SIG-M5 treated with dmso at 0.1 percent for 504 hours (cell line): Measurements from ENCODE around the gene JMJD4.

ENCODE experiments used
- DNase-seq: peaks from one replicate; lab custom pipeline; 2025; ENCODE audit not compliant: unreplicated experiment; lab: John Stamatoyannopoulos, UW

JMJD4 gene, protein sequence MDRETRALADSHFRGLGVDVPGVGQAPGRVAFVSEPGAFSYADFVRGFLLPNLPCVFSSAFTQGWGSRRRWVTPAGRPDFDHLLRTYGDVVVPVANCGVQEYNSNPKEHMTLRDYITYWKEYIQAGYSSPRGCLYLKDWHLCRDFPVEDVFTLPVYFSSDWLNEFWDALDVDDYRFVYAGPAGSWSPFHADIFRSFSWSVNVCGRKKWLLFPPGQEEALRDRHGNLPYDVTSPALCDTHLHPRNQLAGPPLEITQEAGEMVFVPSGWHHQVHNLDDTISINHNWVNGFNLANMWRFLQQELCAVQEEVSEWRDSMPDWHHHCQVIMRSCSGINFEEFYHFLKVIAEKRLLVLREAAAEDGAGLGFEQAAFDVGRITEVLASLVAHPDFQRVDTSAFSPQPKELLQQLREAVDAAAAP

GRCh38 chr1:227734856-227735538, at the start of gene JMJD4, which contains the start of gene SNAP47:
JMJD4 (minus strand) TSS chr1:227735302; CDS start chr1:227735273, 29 bp downstream.
SNAP47 (plus strand) TSS chr1:227735435; CDS start chr1:227747737, 12,302 bp downstream.
- peak; percentile 89 for DNase-seq

DNA sequence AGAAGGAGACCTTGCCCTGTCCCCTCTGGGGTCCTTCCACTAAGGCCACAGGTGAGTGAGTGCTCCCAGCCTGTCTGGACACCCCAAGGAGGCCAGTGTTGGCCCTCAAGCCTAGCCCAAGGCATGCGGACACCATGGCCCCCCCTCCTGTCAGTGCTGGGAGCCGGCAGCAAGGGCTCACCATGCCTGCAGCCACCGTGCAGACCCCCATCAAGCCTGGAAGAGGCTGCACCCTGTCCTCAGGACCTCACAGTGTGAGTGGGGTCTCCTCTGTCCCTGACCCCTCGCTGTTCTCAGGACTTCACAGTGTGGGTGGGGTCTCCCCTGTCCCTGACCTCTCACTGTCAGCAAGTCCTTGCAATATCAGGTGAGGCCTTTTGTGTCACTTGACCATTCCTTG, 47.1 kb upstream of the JMJD4 start:
- no peak for DNase-seq

DNA sequence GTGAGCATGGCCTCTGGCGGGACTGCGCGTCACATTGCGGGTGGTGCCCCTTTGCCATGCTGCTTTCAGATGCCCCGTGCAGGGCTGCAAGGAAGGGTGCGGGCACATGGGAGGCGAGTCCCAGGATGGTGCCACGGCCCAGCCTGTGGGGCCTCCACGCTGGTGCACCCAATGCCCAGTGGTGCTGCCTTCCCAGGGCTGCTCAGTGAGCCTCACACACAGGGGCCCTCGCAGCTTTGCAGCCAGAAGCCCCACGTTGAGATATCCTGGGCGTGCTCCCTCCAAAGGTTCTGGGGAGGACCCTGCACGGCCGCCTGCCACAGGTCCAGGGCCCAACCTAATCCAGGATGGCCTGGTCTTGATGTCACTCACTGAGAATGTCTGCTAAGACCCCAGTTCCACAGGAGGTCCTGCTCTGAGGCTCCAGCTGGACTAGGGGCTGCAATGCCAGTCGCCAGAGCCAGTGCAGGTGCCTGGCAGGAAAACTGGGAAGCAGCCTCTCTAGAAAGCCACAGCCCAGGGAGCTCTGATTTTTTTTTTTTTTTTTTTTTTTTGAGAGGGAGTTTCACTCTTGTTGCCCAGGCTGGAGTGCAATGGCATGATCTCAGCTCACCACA, 46.3 kb upstream of the JMJD4 start:
- DNase-seq, result no peak

- DNase-seq, result no peak
These were observed 45.3 kb upstream of the JMJD4 start for GRCh38 chr1:227780101-227781044.

- DNase-seq, result no peak
These were observed 44.6 kb upstream of the JMJD4 start for GRCh38 chr1:227779685-227780084.

GRCh38 chr1:227779021-227779441, 43.9 kb upstream of the JMJD4 start:
- no peak for DNase-seq

DNA sequence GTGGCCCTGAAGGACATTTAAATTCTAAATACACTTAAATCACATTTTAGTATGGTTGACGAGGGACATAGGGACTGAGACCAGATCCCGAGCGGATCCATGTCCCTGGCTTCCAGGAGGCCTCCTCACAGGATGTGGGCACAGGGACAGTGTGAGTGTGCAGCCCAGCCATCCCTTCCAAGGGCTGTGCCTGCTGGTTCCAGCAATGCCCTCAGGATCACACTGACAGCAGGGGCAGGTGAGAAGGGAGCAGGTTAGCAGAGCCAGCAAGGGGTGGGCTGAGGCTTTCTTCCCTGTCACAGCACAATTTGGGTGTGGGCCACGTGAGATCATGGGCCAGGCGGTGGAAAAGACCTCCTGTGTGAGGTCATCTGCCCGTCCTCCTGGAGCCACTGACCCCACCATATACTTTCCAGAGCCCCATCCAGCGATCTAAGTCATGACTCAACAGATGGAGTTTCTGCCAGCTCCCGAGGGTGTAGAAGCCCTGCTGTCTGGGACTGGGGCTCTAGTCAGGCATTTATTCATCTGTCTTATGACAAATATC, 43.4 kb upstream of the JMJD4 start:
- no peak for DNase-seq

GRCh38 chr1:227777646-227778045, 42.5 kb upstream of the JMJD4 start:
- no peak for DNase-seq

GRCh38 chr1:227777156-227777555, 42.1 kb upstream of the JMJD4 start:
- DNase-seq, result no peak

DNA sequence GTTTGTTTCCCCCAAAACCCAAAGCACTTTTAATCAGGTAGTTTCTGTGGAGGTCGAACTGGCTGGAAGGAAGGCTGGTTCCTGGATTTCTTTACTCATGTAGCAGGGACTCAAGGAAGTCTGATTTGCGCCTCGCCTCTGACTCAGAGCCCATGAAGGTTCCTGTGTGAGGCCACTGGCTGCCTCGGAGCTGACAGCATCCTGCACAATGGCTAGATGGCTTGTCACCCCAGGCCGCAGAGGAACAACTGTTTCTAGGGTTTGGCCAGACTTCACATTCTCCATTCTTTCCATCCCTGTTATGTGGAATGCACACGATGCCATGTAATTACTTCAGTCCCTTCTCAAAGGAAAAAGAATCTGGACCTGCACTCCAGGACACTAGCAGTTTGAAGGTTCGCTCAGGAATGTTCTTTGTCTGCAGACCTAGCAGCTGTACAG, 41.2 kb upstream of the JMJD4 start:
- no peak for DNase-seq

- no peak for DNase-seq
These were observed 40.7 kb upstream of the JMJD4 start for GRCh38 chr1:227775841-227776240.

DNA sequence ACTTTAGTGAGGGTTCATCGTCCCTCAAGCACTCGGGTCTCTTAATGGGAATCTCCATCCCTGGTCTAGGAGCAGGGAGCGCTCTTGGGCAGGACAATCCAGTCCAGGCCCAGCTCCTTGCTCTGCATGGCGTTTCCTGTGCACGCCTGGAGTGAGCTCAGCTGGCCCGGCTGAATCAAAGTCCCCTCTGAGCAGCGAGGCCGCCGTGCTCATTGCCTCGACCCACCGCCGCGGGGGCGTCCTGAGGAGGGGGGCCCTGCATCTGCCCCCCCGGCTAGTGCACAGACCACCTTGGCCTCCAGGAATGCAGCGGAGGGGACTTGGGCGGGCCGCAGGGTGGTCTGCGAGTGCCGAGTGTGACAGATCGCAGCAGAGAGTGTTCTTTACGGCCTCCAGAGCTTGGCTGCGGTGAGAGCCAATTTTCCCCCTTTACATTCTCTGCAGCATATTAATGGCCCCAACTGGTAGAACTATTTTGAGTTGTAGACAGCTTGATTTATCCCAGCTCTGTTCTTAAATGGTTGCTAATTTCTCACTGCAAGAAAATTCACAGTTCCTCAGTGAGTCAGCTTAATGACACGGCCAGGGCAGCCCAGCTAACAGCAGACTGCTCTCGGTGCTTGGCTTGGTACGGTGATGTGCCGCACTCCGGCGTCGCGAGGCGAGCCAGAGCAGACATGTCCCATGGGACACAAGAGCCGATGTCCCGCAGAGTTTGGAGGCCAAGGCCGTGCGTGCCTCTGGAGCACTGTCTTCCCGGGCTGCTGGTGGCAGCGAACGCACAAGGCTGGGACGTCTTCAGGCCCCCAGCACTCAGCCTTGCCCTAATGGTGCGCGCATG, 39.9 kb upstream of the JMJD4 start:
- DNase-seq, result no peak

DNA sequence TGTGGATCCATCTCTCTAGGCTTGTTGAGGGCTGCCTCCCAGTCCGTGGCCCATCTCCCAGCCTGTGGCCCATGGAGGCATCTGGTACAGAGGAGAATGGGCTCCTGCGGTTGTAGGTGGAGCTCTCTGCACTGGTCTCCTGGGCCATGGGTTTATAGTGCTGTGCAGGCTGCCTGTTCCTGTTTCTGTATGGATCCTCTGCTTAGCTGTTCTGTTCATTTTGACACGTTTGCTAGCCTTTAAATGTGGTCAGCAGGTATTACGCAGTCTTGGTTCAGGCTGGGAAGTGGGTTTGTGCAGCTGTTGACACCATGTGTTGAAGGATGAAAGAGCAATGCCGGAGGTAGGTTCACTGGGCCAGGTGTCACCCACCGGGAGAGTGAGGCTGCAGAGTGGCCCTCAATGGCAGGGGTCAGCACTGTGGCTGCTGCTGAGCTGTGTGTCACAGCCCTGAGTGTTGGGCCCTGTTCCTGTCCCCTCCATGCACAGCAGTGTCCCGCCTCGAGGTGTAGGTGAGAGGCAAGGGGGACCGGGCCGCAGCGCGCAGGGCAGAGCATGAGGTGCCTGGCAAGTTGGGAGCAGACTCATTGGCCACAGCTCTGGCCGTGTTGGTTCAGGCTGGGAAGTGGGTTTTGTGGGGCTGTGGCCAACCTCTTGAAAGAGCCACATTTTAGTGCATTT, 39.1 kb upstream of the JMJD4 start:
- no peak for DNase-seq

- DNase-seq, result no peak
These were observed 38.5 kb upstream of the JMJD4 start for GRCh38 chr1:227773558-227773957.

- no peak for DNase-seq
These were observed 36.7 kb upstream of the JMJD4 start for GRCh38 chr1:227771771-227772170.

- no peak for DNase-seq
These were observed 36.2 kb upstream of the JMJD4 start for GRCh38 chr1:227771326-227771725.

GRCh38 chr1:227770812-227771211, 35.7 kb upstream of the JMJD4 start:
- no peak for DNase-seq

- no peak for DNase-seq
These were observed 34.9 kb upstream of the JMJD4 start for GRCh38 chr1:227769936-227770494.
